GM23338 (cell line): ENCODE measurements around the gene GRIK5.

ENCODE experiments used
- CREB1 ChIP-seq: fragments of 250-450 bp; sonication (Bioruptor Pico); IDR thresholded peaks from 2 replicates; pipeline ENCODE4 v1.5.0; 2020; ENCODE audit warnings: low read depth, mild to moderate bottlenecking, moderate library complexity
- CTCF ChIP-seq, 2 experiments: fragments of 200-600 bp in 1 of 2; sonication (generic) in 1 of 2; conservative IDR thresholded peaks; 2 replicates each; pipeline versions ENCODE4 v1.5.1 to v1.6.1; 2016 to 2017; ENCODE audit warnings: antibody characterized with exemption in 2 of 2, low read depth in 2 of 2, mild to moderate bottlenecking in 2 of 2, moderate library complexity in 1 of 2
- ETS1 ChIP-seq: IDR thresholded peaks from 2 replicates; pipeline ENCODE4 v1.6.1; 2016; ENCODE audit warnings: antibody characterized with exemption
- EZH2 ChIP-seq: fragments of 200-600 bp; sonication (generic); IDR thresholded peaks from one replicate; pipeline ENCODE4 v1.8.0; 2017; ENCODE audit warnings: antibody characterized with exemption, mild to moderate bottlenecking, low read depth; ENCODE audit not compliant: unreplicated experiment
- EZH2phosphoT487 ChIP-seq: fragments of 200-600 bp; sonication (generic); IDR thresholded peaks from one replicate; pipeline ENCODE4 v1.8.1; 2018; ENCODE audit warnings: antibody characterized with exemption; ENCODE audit not compliant: unreplicated experiment
- JUNB ChIP-seq: IDR thresholded peaks from one replicate; pipeline ENCODE4 v1.6.1; 2016; ENCODE audit warnings: antibody characterized with exemption; ENCODE audit not compliant: unreplicated experiment
- NANOG ChIP-seq: IDR thresholded peaks from 2 replicates; pipeline ENCODE4 v1.6.1; 2016; ENCODE audit warnings: antibody characterized with exemption, borderline replicate concordance
- POLR2AphosphoS5 ChIP-seq: IDR thresholded peaks from 2 replicates; pipeline ENCODE4 v1.6.1; 2016; ENCODE audit warnings: antibody characterized with exemption, low read depth
- STAT1 ChIP-seq: IDR thresholded peaks from one replicate; pipeline ENCODE4 v1.6.1; 2016; ENCODE audit warnings: antibody characterized with exemption; ENCODE audit not compliant: unreplicated experiment

- TF ChIP-seq CTCF (conservative IDR thresholded peaks at IDR 0.05; ENCODE audit: low read depth in 2 of 2): peak; percentile 77 to 80
- no peak for TF ChIP-seq POLR2AphosphoS5
- no peak for TF ChIP-seq EZH2
- TF ChIP-seq ETS1: no peak
- TF ChIP-seq NANOG: no peak
- TF ChIP-seq CREB1 (CRISPR knock-in tag): no peak
- TF ChIP-seq EZH2phosphoT487: no peak
- no peak for TF ChIP-seq JUNB
- no peak for TF ChIP-seq STAT1
These were observed 22.3 kb upstream of the GRIK5 start for GRCh38 chr19:42092350-42092749.
